ENCODE results near the gene MORF4L1. TPM values are rescaled to one million over a fixed set of nuclear protein-coding genes. Genes with fewer than 3 reads are reported as not detected.
"Not testable (repeated sequence)": the region's sequence is repeated elsewhere in the genome, so short reads cannot be mapped to it uniquely, and the experiment has no call there.

Gene MORF4L1
- total RNA-seq, 1 donor from 2014 or later = 491 TPM

DNA sequence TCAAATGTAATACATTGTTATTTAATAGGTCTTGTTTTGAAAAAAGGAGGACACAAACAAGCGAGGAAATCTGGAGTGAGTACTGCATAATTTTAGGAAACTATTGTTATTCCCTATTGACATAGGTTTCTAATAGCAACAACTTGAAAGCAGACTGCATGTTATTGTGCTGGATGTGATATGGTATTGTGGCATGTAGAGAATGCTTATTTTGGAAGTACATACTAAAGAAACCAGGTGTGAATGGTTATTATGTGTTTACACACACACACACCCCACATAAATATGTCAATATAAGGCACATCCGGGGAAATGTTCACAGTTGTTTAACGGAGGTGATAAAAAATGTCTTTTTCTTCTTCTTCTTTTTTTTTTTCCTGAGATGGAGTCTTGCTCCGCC lies 5.9 kb upstream of the MORF4L1 start:
- H3K9me3 Mint-ChIP-seq (ENCODE audit: low read depth) = no peaks in the 10 kb centered on the region
- H3K27ac Mint-ChIP-seq (ENCODE audit: unreplicated experiment) = no peak overlapping the region
- no peak for DNase-seq (ENCODE audit: low spot score)
- H3K4me3 Mint-ChIP-seq (ENCODE audit: unreplicated experiment) = no peak overlapping the region
- TF ChIP-seq, protein P1, sequence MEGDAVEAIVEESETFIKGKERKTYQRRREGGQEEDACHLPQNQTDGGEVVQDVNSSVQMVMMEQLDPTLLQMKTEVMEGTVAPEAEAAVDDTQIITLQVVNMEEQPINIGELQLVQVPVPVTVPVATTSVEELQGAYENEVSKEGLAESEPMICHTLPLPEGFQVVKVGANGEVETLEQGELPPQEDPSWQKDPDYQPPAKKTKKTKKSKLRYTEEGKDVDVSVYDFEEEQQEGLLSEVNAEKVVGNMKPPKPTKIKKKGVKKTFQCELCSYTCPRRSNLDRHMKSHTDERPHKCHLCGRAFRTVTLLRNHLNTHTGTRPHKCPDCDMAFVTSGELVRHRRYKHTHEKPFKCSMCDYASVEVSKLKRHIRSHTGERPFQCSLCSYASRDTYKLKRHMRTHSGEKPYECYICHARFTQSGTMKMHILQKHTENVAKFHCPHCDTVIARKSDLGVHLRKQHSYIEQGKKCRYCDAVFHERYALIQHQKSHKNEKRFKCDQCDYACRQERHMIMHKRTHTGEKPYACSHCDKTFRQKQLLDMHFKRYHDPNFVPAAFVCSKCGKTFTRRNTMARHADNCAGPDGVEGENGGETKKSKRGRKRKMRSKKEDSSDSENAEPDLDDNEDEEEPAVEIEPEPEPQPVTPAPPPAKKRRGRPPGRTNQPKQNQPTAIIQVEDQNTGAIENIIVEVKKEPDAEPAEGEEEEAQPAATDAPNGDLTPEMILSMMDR (IDR thresholded peaks at IDR 0.05) = no peak
- no peaks in the 10 kb centered on the region for H3K27me3 Mint-ChIP-seq (ENCODE audit: low read depth)
- no peaks in the 10 kb centered on the region for H3K36me3 Mint-ChIP-seq (ENCODE audit: low read depth)
- H3K4me1 Mint-ChIP-seq (ENCODE audit: low read depth) = no peaks in the 10 kb centered on the region

DNA sequence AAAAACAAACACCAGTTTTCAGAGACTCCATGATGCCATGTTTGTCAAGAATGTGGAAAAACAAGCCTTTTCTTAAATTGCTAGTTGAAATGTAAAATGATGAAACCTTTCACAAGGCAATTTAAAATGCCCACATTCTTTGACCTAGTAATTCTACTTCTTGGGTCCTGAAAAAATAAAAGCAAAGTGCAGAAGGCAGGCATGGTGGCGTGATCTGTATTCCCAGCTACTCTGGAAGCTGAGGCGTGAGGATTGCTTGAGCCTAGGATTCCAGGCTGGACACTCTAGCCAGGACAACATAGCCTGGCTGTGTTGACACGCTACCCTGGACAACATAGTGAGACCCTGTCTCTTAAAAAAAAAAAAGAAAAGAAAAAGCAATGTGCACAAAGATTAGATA lies 4.3 kb upstream of the MORF4L1 start:
- no peaks in the 10 kb centered on the region for H3K27me3 Mint-ChIP-seq (ENCODE audit: low read depth)
- H3K27ac Mint-ChIP-seq (ENCODE audit: unreplicated experiment) = no peak overlapping the region
- DNase-seq (ENCODE audit: low spot score) = no peak
- no peak overlapping the region for H3K4me3 Mint-ChIP-seq (ENCODE audit: unreplicated experiment)
- H3K4me1 Mint-ChIP-seq (ENCODE audit: low read depth) = peaks cover 6% of the 10 kb centered on the region
- H3K9me3 Mint-ChIP-seq (ENCODE audit: low read depth) = no peaks in the 10 kb centered on the region
- no peaks in the 10 kb centered on the region for H3K36me3 Mint-ChIP-seq (ENCODE audit: low read depth)
- TF ChIP-seq, protein P1 (IDR thresholded peaks at IDR 0.05) = no peak

DNA sequence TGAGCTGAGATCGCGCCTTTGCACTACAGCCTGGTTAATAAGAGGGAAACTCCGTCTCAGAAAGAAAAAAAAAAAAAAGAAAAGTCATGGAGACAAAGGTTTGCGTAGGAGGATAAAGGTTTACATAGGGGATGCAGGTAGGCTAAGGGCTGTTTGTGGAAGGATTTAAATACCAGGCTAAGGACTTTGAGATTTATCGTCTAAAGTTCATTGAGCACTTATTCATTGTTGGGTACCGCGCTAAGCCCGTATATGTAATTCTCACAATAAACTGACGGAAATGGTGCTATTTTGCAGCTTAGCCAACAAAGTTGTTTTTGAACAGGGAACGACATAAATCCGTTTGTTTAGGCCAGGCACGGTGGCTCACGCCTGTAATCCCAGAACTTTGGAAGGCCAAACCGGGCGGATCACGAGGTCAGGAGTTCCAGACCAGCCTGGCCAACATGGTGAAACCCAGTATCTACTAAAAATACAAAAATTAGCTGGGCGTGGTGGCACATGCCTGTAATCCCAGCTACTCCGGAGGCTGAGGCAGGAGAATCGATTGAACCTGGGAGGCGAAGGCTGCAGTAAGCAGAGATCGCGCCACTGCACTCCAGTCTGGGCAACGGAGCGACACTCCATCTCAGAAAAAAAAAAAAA lies 1.1 kb upstream of the MORF4L1 start:
- DNase-seq (ENCODE audit: low spot score); H3K9me3 Mint-ChIP-seq (ENCODE audit: low read depth); H3K27me3 Mint-ChIP-seq (ENCODE audit: low read depth); H3K36me3 Mint-ChIP-seq (ENCODE audit: low read depth): not testable (repeated sequence)
- Mint-ChIP-seq H3K4me1 (ENCODE audit: low read depth) (peaks cover 27% of the 10 kb centered on the region), H3K4me3 (ENCODE audit: unreplicated experiment) (peak overlapping the region; percentile 100), H3K27ac (ENCODE audit: unreplicated experiment) (peak overlapping the region; percentile 91)

DNA sequence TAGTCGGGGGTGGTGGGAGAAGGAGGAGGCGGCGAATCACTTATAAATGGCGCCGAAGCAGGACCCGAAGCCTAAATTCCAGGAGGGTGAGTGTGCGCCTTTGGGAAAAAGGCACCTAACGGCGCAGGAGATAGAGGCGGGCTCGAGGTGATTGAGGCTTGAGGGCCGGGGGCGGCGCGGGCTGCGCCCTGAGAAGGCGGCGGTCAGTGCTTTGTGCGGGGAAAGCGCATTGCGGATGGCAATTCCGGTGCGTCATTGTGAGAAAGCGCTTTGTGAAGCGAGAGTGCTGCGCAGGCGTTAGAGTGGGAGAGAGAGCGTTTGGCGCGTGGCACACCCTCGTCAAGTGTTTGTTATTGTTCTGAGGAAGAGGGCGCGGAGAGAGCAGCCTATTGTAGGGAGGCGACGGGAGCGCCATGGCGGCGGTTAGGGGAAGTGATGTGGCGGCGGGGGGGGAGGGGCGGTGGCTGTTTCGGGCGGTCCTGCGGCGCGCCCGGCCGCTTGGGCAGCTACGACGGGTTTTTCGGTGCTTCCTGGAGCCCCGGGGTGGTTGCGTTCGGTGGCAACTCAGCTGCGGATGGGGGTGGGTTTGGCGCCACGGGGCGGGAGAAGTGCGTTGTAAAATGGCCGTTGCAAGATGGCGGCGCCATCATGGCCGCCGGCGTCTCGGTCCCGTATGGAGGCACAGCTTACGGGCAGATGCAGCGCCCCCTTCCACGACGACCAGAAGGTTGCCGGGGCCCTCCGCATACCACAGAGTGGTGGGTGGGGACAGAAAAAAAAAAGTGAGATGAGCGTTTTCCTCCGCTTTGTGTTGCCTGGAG lies 492 bp downstream of the MORF4L1 start:
- Mint-ChIP-seq H3K36me3 (ENCODE audit: low read depth) (no peaks in the 10 kb centered on the region), H3K27me3 (ENCODE audit: low read depth) (no peaks in the 10 kb centered on the region), H3K4me1 (ENCODE audit: low read depth) (peaks cover 43% of the 10 kb centered on the region), H3K4me3 (ENCODE audit: unreplicated experiment) (peak overlapping the region; percentile 100), H3K27ac (ENCODE audit: unreplicated experiment) (peak overlapping the region; percentile 100), H3K9me3 (ENCODE audit: low read depth) (no peaks in the 10 kb centered on the region)
- TF ChIP-seq, protein P1 (IDR thresholded peaks at IDR 0.05) = peak; percentile 70
- peak; percentile 93 for DNase-seq (ENCODE audit: low spot score)

DNA sequence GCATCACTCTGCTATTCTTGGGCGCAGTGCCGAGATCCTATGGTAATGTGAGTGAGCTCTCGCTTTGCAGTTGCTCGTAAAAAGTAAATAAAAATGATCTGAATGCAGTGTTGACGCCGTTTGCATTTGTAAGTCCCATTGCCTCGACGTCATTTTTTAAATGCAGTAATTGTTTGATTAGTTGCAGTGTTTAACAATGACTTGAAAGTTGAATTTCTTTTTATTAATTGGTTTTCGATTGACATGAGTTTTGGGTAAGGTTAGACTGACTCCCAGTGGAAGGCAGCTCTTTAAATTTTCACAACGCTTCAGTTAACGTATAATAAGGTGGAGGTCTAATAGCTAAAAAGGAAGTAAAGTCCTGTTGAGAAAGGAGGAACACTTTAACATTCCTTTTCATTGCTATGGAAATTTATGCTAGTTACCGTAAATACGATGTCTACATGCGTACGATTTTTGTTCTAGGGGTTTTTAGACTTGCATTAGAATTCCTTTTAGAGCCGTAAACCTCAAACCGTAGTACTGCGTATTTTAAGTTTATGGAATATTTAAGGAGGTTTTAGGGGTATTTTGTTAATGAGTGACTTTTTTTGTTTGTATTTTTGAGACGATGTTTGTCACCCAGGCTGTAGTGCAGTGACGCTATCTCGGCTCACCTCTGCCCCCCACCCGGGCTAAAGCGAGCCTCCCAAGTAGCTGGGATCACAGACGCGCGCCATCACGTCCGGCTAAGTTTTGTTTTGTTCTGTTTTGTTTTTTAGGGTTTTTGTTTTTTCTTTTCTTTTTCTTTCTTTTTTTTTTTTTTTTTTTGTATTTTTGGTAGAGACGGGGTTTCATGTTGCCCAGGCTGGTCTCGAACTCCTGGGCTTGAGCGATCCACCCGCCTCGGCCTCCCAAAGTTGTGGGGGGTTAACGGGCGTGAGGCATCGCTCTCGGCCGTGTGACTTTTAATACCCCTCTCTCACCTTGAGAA lies 1.4 kb downstream of the MORF4L1 start:
- Mint-ChIP-seq H3K27me3 (ENCODE audit: low read depth) (no peaks in the 10 kb centered on the region), H3K36me3 (ENCODE audit: low read depth) (no peaks in the 10 kb centered on the region), H3K4me1 (ENCODE audit: low read depth) (peaks cover 52% of the 10 kb centered on the region), H3K9me3 (ENCODE audit: low read depth) (no peaks in the 10 kb centered on the region), H3K4me3 (ENCODE audit: unreplicated experiment) (peak overlapping the region; percentile 100), H3K27ac (ENCODE audit: unreplicated experiment) (peak overlapping the region; percentile 100)
- no peak for DNase-seq (ENCODE audit: low spot score)
- TF ChIP-seq, protein P1 (IDR thresholded peaks at IDR 0.05) = peak; percentile 71
